IMR-90 (cell line): ENCODE results near the gene PCID2. TPM values are rescaled to one million over a fixed set of nuclear protein-coding genes. Genes with fewer than 3 reads are reported as not detected.

ENCODE experiments used
- ATAC-seq: fragments of 200-7000 bp; cut with Tn5 transposase; 2 replicates; pipeline ENCODE4 v1.9.1; 2020; ENCODE audit warnings: low read depth, mild to moderate bottlenecking, moderate library complexity
- BruUV-seq: library from RNA; stranded (reverse); fragments of 400-500 nt; replicated peaks from 2 replicates; lab custom pipeline; 2021; lab: Mats Ljungman, UMichigan
- CTCF ChIA-PET: fragments of 300-600 bp; formaldehyde crosslinking; extraction: SDS; loops from one replicate; lab custom pipeline; 2021; ENCODE audit warnings: antibody characterized with exemption; lab: Yijun Ruan, JAX
- POLR2A ChIA-PET: fragments of 300-600 bp; sonication (Branson Sonifier 250); formaldehyde crosslinking; loops from one replicate; lab custom pipeline; 2022; ENCODE audit warnings: antibody characterized with exemption; ENCODE audit not compliant: unreplicated experiment; lab: Charles Lee
- DNase-seq: peaks from one replicate; pipeline ENCODE4 v3.0.0; 2013
- H2AFZ ChIP-seq: replicated peaks from 2 replicates; pipeline ENCODE3; 2013; ENCODE audit warnings: low read length, mild to moderate bottlenecking; ENCODE audit not compliant: poor library complexity
- H2AK5ac ChIP-seq: 2 replicates; pipeline ENCODE4 v1.6.1; 2013; ENCODE audit warnings: low read depth, low read length, inconsistent platforms
- H2AK9ac ChIP-seq: replicated peaks from 2 replicates; pipeline ENCODE3; 2013; ENCODE audit warnings: mild to moderate bottlenecking, low read depth, low read length, moderate library complexity; ENCODE audit not compliant: poor library complexity
- H2BK120ac ChIP-seq: 2 replicates; pipeline ENCODE4 v1.6.1; 2013; ENCODE audit warnings: low read depth, low read length, inconsistent platforms
- H2BK15ac ChIP-seq: 3 replicates; pipeline ENCODE4 v1.6.1; 2013; ENCODE audit warnings: low read depth, low read length, inconsistent platforms
- H2BK20ac ChIP-seq: 2 replicates; pipeline ENCODE4 v1.6.1; 2013; ENCODE audit warnings: low read depth, mild to moderate bottlenecking, inconsistent platforms, low read length, moderate library complexity
- H2BK5ac ChIP-seq: 2 replicates; pipeline ENCODE4 v1.6.1; 2013; ENCODE audit warnings: mild to moderate bottlenecking, low read depth, low read length, inconsistent platforms; ENCODE audit not compliant: poor library complexity, severe bottlenecking
- H3K14ac ChIP-seq: replicated peaks from 2 replicates; pipeline ENCODE4 v1.6.1; 2013; ENCODE audit warnings: low read depth, low read length, inconsistent platforms
- H3K18ac ChIP-seq: 2 replicates; pipeline ENCODE4 v1.6.1; 2013; ENCODE audit warnings: low read depth, low read length, control low read depth
- H3K23ac ChIP-seq: 2 replicates; pipeline ENCODE4 v1.6.1; 2013; ENCODE audit warnings: low read depth, low read length, inconsistent platforms
- H3K27ac ChIP-seq: 2 replicates; pipeline ENCODE4 v1.5.1; 2013; ENCODE audit warnings: mild to moderate bottlenecking, control low read depth, low read length; ENCODE audit not compliant: insufficient read depth
- H3K27me3 ChIP-seq: 2 replicates; pipeline ENCODE4 v1.6.1; 2013; ENCODE audit warnings: low read length; ENCODE audit not compliant: control insufficient read depth, insufficient read depth
- H3K36me3 ChIP-seq: 2 replicates; pipeline ENCODE4 v1.6.1; 2013; ENCODE audit warnings: low read length, mixed read lengths; ENCODE audit not compliant: control insufficient read depth, insufficient read depth
- H3K4ac ChIP-seq: 2 replicates; pipeline ENCODE4 v1.6.1; 2013; ENCODE audit warnings: low read depth, low read length, inconsistent platforms
- H3K4me1 ChIP-seq: 2 replicates; pipeline ENCODE4 v1.6.1; 2013; ENCODE audit warnings: low read length, mixed read lengths; ENCODE audit not compliant: control insufficient read depth, insufficient read depth
- H3K4me2 ChIP-seq: 2 replicates; pipeline ENCODE4 v1.6.1; 2013; ENCODE audit warnings: low read depth, mild to moderate bottlenecking, control low read depth, low read length, moderate library complexity
- H3K4me3 ChIP-seq: 2 replicates; pipeline ENCODE4 v1.5.1; 2013; ENCODE audit warnings: low read depth, mild to moderate bottlenecking, control low read depth, low read length, moderate library complexity; ENCODE audit not compliant: insufficient read depth
- H3K56ac ChIP-seq: 2 replicates; pipeline ENCODE4 v1.6.1; 2013; ENCODE audit warnings: low read length, inconsistent platforms; ENCODE audit not compliant: insufficient read depth; ENCODE audit errors: extremely low read depth
- H3K79me1 ChIP-seq, 2 experiments: 2 replicates each; pipeline ENCODE4 v1.6.1; 2013; ENCODE audit warnings: low read length in 2 of 2, inconsistent platforms in 1 of 2, low read depth in 1 of 2
- H3K9ac ChIP-seq: 2 replicates; pipeline ENCODE4 v1.6.1; 2013; ENCODE audit warnings: low read depth, low read length, control low read depth
- H3K9me1 ChIP-seq: 2 replicates; pipeline ENCODE4 v1.6.1; 2013; ENCODE audit warnings: low read length, inconsistent platforms; ENCODE audit not compliant: insufficient read depth
- H3K9me3 ChIP-seq: 2 replicates; pipeline ENCODE4 v1.6.1; 2013; ENCODE audit warnings: low read length; ENCODE audit not compliant: control insufficient read depth, insufficient read depth
- H4K20me1 ChIP-seq: 2 replicates; pipeline ENCODE4 v1.6.1; 2013; ENCODE audit warnings: low read length, inconsistent platforms; ENCODE audit not compliant: insufficient read depth
- H4K5ac ChIP-seq: 2 replicates; pipeline ENCODE4 v1.6.1; 2013; ENCODE audit warnings: mild to moderate bottlenecking, low read depth, low read length, control low read depth
- H4K8ac ChIP-seq, 2 experiments: 2 replicates each; pipeline ENCODE4 v1.6.1; 2013; ENCODE audit warnings: low read depth in 2 of 2, low read length in 2 of 2, control low read depth in 1 of 2, inconsistent platforms in 1 of 2
- H4K91ac ChIP-seq: 2 replicates; pipeline ENCODE4 v1.6.1; 2013; ENCODE audit warnings: low read depth, low read length, inconsistent platforms; ENCODE audit not compliant: insufficient read depth
- BHLHE40 ChIP-seq: fragments of 150-350 bp; IDR thresholded peaks from 2 replicates; pipeline ENCODE4 v1.6.1; 2016; ENCODE audit warnings: mild to moderate bottlenecking, low read depth, low read length
- CEBPB ChIP-seq: IDR thresholded peaks from 2 replicates; pipeline ENCODE4 v1.6.1; 2012; ENCODE audit warnings: low read depth, low read length, improper control_type of control experiment
- CHD1 ChIP-seq: IDR thresholded peaks from 2 replicates; pipeline ENCODE4 v1.6.1; 2012; ENCODE audit warnings: low read depth, low read length, improper control_type of control experiment
- CTCF ChIP-seq: conservative IDR thresholded peaks from 2 replicates; pipeline ENCODE4 v1.5.1; 2012; ENCODE audit warnings: mild to moderate bottlenecking, low read depth, low read length, improper control_type of control experiment
- ELK1 ChIP-seq: fragments of 150-350 bp; IDR thresholded peaks from 2 replicates; pipeline ENCODE4 v1.6.1; 2016; ENCODE audit warnings: low read depth, mild to moderate bottlenecking, low read length, moderate library complexity, borderline replicate concordance
- NFE2L2 ChIP-seq: fragments of 150-350 bp; IDR thresholded peaks from 2 replicates; pipeline ENCODE4 v1.6.1; 2016; ENCODE audit warnings: low read depth, mild to moderate bottlenecking, low read length
- POLR2A ChIP-seq: IDR thresholded peaks from 2 replicates; pipeline ENCODE4 v1.6.1; 2012; ENCODE audit warnings: mild to moderate bottlenecking, low read depth, low read length
- RAD21 ChIP-seq: IDR thresholded peaks from 2 replicates; pipeline ENCODE4 v1.6.1; 2012; ENCODE audit warnings: low read length, improper control_type of control experiment
- RCOR1 ChIP-seq: IDR thresholded peaks from 2 replicates; pipeline ENCODE4 v1.6.1; 2012; ENCODE audit warnings: mild to moderate bottlenecking, low read length, improper control_type of control experiment; ENCODE audit not compliant: insufficient replicate concordance
- RFX5 ChIP-seq: IDR thresholded peaks from 2 replicates; pipeline ENCODE4 v1.8.0; 2012; ENCODE audit warnings: low read depth, mild to moderate bottlenecking, low read length, moderate library complexity
- SMC3 ChIP-seq: fragments of 150-350 bp; IDR thresholded peaks from 2 replicates; pipeline ENCODE4 v1.6.1; 2016; ENCODE audit warnings: low read depth, mild to moderate bottlenecking, antibody characterized with exemption, low read length, moderate library complexity
- USF2 ChIP-seq: fragments of 150-350 bp; IDR thresholded peaks from 2 replicates; pipeline ENCODE4 v1.6.1; 2017; ENCODE audit warnings: mild to moderate bottlenecking, antibody characterized with exemption, low read length, low read depth
- WGBS, 2 experiments: methylation state at CpG; one replicate each; pipeline versions ENCODE4 v1.1.5 to v1.1.7; 2013; ENCODE audit warnings: missing lambda C conversion rate in 2 of 2; ENCODE audit not compliant: insufficient read length in 1 of 2; ENCODE audit errors: extremely low coverage in 2 of 2; 5-methylcytosine and 5-hydroxymethylcytosine counted together
- dilution Hi-C: fragments of 300-500 bp; cut with HindIII; formaldehyde crosslinking; loops from one replicate; pipeline ENCODE4 v1.14.3; 2018; ENCODE audit warnings: low sequenced_read_pairs; ENCODE audit not compliant: unreplicated experiment
- in situ Hi-C: fragments of 300-500 bp; cut with MboI; formaldehyde crosslinking; loops from 3 replicates; pipeline ENCODE4 v1.14.3; 2019; ENCODE audit warnings: low sequenced_read_pairs, inconsistent platforms, mixed read lengths
- intact Hi-C: fragments of 100-400 bp; cut with micrococcal nuclease; formaldehyde crosslinking; loops from 2 replicates; pipeline ENCODE4 v1.10.0; 2022
- polyA plus RNA-seq, 3 experiments: library from polyadenylated mRNA; depleted of rRNA; stranded (reverse); fragments of >200 nt; gene quantifications; 2 replicates each; pipeline ENCODE4 v1.2.3, GENCODE V29; 2012; ENCODE audit warnings: low replicate concordance in 1 of 3
- total RNA-seq: library from RNA; depleted of rRNA; stranded (reverse); fragments of >200 nt; gene quantifications from 2 replicates; pipeline ENCODE4 v1.2.3, GENCODE V29; 2012

PCID2 gene
- total and polyA plus RNA-seq, 2 of the 4 experiments (the other 2 are of a cell fraction) = 83.5 to 90.9 TPM

GRCh38 chr13:113149711-113150549 lies 58.5 kb downstream of the PCID2 start:
- dilution Hi-C loops = no loop called here
- DNase-seq (no peak), ATAC-seq (no peak)
- Histone ChIP-seq H2BK20ac (no peak overlapping the region), H3K56ac (no peak overlapping the region), H3K27me3 (0 out of 2 replicates have a peak, but pooled peaks cover 2% of the 10 kb centered on the region), H4K5ac (no peak overlapping the region), H2AK5ac (no peak overlapping the region), H4K8ac (no peak overlapping the region), H3K23ac (no peak overlapping the region), H2BK120ac (no peak overlapping the region), H3K9me1 (peaks cover 5% of the 10 kb centered on the region; the same call in 1 of the 2 replicates), H2AK9ac (no peak overlapping the region), H3K36me3 (no peaks in the 10 kb centered on the region), H3K79me1 (no peaks in the 10 kb centered on the region), H3K9ac (no peak overlapping the region), H3K14ac (no peak overlapping the region), H3K4me2 (no peak overlapping the region), H3K18ac (no peak overlapping the region), H3K4me3 (no peak overlapping the region), H2BK5ac (no peak overlapping the region), H3K27ac (no peak overlapping the region), H3K4ac (no peak overlapping the region), H3K9me3 (no peaks in the 10 kb centered on the region), H3K4me1 (peaks cover 11% of the 10 kb centered on the region), H2BK15ac (no peak overlapping the region), H4K20me1 (no peaks in the 10 kb centered on the region), H2AFZ (no peak overlapping the region), H4K91ac (no peak overlapping the region)
- no TSS peak for BruUV-seq
- WGBS, 2 experiments = 92% methylated on average over 22 of the region's 26 CpGs; no CpG with 5 or more reads in 1 of the 2 experiments
- ChIA-PET CTCF (no interaction called here), POLR2A (no interaction called here)
- in situ Hi-C loops = no loop called here
- TF ChIP-seq USF2 = no peak
- TF ChIP-seq CHD1 = no peak
- no peak for TF ChIP-seq CEBPB
- no peak for TF ChIP-seq BHLHE40
- no peak for TF ChIP-seq ELK1
- TF ChIP-seq RFX5 = no peak
- no peak for TF ChIP-seq NFE2L2
- TF ChIP-seq RAD21 = no peak
- TF ChIP-seq POLR2A = no peak
- TF ChIP-seq RCOR1 = no peak
- no peak for TF ChIP-seq SMC3
- no peak for TF ChIP-seq CTCF
- intact Hi-C loops = no loop called here
